ENCODE data around the gene TMEM39B. TPM values are rescaled to one million over a fixed set of nuclear protein-coding genes. Genes with fewer than 3 reads are reported as not detected.
"Not testable (repeated sequence)": the region's sequence is repeated elsewhere in the genome, so short reads cannot be mapped to it uniquely, and the experiment has no call there.

TMEM39B gene
- total RNA-seq, 1 donor from 2014 or later, result 0.96 TPM

DNA sequence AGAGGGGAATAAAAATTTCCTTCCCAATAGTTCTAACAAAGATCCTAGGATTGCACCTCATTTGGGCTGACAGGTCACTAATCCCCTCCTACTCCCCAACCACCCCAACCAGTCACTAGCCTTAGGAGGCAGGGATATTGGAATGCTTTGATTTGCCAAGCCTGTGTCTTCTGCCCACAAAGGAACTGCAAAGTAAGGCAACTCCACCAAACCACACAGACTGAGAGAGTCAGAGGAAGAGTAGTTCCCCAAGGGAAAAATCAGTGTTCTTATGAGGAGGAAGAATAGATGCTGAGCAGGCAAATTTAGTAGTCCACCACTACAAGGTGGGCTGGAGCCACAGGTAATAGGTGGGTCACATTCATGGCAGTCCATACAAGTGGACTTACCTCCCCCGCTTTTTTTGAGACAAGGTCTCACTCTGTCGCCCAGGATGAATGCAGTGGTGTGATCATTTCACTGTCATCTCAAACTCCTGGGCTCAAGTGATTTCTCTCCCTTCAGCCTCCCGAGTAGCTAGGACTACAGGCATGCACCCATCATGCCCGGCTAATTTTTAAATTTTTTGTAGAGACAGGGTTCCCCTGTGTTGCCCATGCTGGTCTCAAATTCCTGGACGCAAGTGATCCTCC lies 3.7 kb upstream of the TMEM39B start:
- no peak for DNase-seq (ENCODE audit: low spot score)

DNA sequence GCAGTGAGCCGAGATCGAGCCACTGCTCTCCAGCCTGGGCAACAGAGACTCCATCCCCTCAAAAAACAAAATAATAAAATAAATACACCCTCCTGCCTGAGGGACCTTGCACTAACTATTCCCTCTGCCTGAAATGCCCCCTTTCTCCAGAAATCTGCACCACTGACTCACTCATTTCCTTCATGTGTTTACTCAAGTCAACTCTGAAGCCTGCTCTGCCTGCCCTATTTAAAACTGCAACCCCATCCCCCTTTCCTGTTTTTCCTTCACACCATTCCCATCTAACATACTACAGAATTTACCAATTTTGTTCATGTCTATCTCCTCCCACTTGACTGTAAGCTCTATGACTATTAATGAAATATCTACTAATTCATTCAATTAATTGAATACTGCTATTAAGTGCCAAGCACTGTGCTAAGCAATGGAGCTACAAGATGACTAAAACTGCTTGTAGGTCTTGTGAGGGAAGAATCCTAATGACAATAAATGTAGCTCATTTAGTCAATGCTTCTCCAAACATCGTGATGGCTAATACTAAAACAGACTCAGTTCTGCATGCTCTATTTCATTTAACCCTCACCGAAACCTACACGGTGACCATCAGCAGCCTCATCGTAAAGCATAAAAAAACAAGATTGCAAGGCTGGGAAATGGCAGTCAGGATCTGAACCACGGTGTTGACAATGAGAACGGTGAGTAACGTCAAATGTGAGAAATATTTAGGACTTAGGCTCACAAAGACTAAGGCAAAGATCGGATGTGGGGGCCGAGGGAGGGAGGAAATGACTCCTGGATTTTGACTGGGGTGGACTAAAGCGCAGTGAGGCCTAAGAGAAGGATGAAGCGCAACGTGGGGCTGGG lies 749 bp upstream of the TMEM39B start:
- peak; percentile 21 for DNase-seq (ENCODE audit: low spot score)

DNA sequence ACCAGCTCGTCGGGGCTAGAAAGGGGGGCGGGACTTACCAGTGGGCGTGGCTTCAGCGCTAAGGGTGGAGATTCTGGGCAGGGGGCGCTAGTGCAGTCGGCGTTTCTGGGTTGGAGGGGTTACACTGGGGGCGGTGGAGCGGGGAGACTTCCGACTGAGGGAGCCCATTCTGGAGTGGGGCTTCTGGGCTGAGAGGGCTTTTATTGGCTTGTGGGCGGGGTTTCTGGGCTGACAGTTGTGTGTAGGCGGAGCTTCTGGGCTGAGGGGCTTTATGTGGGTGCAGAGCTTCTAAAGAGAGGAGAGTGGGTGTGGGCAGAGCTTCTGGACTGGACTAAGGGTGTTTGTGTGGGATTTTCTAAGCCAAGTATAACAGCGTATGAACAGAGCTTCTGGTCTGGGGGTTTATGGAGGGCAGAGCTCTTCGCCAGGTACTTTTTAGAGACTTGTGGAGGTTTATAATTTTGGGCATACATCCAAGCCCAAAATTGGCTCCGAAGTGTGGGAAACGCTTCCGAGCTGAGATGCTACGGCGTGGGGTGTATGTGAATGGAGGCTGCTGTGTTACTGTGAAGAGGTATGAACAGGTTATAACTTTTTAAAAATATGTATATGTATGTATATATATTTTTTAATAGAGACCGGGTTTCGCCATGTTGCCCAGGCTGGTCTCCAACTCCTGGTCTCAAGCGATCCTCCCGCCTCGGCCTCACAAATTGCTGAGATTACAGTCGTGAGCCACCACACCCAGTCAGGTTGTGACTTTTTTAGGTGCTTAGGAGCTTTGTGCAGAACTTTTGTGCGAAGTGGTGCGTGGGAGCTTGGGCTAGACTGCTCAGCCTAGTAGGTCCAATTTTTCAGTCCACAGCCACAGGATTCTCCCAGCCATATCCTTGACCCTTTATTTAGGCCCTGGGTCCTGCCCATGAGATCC lies 825 bp downstream of the TMEM39B start:
- no peak for DNase-seq (ENCODE audit: low spot score)

DNA sequence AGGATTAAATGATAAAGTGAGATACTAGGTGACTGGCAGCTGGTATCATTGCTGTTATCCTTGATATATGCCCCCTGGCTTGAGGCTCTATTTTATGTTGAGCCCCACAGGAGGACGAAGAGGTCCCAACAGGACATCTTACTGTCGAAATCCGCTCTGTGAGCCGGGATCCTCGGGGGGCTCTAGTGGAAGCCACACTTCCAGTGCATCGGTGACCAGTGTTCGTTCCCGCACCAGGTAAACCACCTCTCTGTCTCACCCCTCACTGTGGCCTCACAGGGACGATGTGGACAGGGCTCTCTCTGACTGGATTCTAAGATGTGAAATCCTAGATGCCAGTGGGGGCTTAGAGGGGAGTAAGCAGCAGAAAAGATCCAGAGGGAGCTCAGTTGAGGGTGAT lies 2.1 kb downstream of the TMEM39B start:
- no peak for DNase-seq (ENCODE audit: low spot score)

DNA sequence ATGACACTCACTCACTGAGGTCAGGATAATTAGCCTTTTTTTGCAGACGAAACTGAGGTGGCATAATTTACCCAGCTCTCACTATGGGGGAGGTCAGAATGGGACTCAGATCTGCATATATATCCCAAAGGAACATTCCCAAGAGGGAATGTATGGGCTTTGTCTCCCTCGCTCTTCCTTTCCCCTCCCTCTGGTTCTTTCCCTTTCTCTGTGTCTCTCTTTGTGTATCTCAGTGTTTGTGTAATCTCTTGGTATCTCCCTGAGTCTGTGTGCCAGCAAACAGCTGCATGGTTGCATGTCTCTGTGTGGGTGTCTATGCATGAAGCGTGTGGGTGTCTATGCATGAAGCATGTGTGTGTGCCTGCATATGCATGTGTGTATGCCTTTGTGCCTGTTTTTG lies 4.7 kb downstream of the TMEM39B start:
- DNase-seq (ENCODE audit: low spot score), result no peak

DNA sequence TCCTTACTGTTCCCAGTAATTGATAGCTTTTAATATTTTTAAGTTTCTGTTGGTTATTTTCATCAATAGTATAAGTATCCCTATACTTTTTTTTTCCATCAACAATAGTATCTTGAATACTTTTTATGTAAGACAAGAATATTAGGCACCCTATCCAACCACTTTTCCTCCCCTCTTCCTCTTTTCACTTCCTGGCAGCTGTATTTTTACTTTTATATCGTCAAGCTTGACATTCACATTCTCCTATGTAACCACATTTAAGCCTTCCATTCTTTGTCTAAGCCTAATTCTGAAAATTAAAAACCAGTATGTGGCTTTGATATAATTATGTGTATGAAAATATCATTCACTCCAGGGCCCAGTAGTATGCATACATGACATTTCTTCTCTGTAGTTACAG lies 9.3 kb downstream of the TMEM39B start:
- no peak for DNase-seq (ENCODE audit: low spot score)

DNA sequence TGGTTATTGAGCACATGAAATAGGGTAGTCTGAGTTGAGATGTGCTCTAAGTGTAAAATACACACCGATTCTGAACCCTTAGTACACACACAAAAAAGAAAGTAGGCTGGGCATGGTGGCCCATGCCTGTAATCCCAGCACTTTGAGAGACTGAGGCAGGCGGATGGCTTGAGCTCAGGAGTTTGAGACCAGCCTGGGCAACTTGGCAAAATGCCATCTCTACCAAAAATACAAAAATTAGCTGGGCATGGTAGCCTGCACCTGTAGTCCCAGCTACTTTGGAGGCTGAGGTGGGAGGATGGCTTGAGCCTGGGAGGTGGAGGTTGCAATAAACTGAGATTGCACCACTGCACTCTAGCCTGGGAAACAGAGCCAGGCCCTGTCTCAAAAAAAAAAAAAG lies 13.6 kb downstream of the TMEM39B start:
- DNase-seq (ENCODE audit: low spot score), result not testable (repeated sequence)

DNA sequence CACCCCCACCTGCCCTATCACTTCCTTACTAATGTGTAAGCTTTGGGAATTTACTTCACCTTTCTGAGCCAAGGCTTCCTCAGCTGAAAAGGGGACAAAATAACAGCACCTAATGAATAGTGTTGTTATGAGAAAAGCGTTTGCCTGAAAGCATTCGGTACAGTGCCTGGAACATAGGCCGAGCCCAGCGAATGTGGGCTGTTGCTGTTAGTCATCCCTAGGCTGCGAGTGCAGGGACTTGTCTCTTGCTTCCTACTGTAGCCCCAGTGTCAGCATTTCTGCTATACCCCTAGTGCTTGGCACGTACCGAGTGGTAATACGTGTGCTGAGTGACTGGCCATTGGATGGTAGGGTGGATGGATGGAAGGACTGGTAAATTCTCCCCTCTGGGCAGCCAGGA lies 18.4 kb downstream of the TMEM39B start:
- DNase-seq (ENCODE audit: low spot score), result no peak

DNA sequence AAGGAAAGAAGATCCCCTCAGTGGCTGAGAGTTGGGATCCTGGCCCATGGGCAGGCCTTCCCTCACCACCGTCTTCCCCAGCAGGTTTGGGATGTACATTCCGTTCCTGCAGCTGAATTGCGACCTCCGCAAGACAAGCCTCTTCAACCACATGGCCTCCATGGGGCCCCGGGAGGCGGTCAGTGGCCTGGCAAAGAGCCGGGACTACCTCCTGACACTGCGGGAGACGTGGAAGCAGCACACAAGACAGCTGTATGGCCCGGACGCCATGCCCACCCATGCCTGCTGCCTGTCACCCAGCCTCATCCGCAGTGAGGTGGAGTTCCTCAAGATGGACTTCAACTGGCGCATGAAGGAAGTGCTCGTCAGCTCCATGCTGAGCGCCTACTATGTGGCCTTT lies 18.9 kb downstream of the TMEM39B start:
- DNase-seq (ENCODE audit: low spot score), result no peak

DNA sequence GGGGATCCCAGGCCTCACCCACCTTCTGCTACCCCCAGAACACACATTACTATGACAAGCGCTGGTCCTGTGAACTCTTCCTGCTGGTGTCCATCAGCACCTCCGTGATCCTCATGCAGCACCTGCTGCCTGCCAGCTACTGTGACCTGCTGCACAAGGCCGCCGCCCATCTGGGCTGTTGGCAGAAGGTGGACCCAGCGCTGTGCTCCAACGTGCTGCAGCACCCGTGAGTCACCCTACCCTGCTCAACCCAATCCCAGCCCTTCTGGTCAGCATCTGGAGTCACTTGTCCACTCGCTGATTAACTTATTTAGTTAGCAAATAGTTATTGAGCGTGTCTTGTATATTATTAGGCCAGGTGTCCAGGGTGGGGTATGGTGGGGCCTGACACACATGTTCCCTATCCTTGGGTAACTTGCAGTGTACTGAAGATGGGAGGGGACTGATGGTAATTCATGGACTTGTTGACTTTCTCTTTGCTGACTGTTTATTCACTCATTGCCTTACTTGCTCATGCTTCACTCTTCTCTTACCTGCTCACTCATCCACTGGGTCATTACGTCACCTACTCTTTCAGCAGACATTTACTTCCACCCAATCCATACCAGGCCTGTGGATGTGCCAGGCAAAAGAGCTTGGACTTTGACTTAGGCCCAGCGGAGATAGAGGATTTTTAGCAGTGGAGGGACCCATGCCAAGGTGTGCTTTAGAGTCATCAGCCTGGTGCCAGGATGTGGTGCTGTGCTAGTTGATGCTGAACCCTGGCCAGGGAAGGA lies 22.2 kb downstream of the TMEM39B start:
- no peak for DNase-seq (ENCODE audit: low spot score)

DNA sequence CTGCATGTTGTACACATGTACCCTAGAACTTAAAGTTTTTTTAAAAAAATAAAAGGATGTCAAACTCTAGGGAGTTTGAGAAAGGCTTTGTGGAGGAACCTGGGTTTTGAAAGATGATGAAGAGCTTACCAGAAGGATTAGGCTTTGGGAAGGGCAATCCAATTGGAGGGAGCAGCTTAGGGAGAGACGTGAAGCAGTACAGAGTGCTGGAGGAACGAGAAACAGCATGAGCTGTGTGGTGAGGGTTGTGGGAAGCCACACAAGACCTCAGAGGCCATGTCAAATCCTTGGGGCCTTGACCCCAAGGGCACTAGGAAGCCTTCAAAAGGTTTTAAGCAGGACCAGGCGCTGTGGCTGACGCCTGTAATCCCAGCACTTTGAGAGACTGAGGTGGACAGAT lies 26.7 kb downstream of the TMEM39B start:
- DNase-seq (ENCODE audit: low spot score), result no peak

DNA sequence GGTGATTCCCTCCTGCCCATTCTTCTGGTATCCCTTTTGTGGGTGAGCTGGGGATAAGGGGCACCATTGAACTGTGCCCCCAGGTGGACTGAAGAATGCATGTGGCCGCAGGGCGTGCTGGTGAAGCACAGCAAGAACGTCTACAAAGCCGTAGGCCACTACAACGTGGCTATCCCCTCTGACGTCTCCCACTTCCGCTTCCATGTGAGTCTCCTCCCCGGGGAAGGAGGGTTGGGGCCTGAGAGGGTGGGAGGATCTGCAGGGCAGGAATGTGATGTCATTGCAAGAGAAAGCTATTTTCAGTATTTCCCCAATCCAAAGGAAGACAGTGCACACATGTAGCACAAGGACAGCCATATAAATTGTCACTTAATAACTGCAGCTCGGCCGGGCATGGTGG lies 27.6 kb downstream of the TMEM39B start:
- DNase-seq (ENCODE audit: low spot score), result peak; percentile 38

DNA sequence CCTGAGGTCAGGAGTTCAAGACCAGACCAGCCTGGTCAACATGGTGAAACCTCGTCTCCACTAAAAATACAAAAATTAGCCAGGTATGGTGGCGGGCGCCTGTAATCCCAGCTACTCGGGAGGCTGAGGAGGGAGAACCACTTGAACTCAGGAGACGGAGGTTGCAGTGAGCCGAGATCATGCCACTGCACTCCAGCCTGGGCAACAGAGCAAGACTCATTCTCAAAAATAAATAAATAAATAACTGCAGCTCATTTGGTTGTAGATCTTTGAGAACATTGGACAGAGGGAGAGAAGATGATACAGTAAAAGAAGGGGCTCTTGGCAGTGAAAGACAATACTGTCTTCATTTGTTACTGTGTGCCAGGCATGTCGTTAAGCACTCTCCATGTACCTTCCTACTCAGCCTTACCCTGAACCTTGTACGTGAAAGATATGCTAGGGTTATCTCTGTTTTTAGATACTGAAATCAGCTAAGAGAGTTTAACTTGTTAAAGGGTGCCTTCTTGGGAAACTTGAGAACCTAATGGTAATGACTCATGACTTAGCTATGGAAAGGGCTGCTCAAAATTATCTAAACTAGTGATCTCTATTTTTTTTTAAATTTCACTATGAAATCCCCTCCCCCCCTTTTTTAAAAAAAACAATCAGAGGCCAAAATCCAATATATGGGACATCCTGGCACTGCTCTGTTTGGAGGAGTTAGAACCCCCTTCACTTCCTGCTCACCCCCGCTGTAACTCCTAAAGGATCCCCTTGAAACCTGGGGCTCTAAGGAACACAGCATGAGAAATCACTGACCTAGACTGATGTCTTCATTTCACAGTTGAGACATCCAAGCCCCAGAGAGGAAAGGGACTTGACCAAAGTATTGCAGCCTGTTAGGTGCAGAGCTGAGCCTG lies 28.3 kb downstream of the TMEM39B start:
- DNase-seq (ENCODE audit: low spot score), result no peak

DNA sequence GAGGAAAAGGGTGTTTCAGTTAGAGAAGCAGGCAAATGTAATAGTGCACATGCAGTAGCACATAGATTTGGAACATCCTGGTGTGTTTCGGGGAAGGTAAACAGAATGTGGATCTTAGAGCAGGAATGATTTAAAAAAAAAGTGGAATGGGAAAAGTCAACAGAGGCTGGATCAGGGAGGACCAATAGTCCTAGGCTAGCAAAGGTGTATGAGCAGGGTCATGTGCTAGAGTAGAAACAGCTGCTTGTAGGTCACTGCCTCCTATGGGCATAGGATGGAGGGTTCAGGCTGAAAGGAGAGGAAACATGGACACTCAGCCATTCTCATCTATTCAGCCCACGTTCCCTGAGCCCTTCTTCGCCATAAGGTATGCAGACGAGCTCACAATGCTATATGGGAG lies 31.4 kb downstream of the TMEM39B start:
- no peak for DNase-seq (ENCODE audit: low spot score)

DNA sequence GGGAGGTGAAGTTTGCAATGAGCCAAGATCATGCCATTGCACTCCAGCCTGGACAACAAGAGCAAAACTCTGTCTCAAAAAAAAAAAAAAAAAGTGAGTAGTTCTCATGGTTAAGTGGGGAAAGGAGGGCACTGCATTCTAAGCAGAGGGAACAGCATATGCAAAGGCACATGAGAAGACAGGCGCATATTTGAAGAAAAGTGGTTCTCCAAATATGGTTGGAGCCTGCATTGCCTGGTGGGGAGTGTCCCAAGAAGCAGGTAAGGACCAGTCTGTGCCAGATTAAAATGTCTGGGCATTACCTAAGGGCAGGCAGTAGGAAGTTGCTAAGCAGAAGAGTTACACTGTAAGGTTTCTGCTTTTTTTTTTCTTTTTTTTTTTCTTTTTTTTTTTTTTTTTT lies 32.6 kb downstream of the TMEM39B start:
- DNase-seq (ENCODE audit: low spot score), result no peak

DNA sequence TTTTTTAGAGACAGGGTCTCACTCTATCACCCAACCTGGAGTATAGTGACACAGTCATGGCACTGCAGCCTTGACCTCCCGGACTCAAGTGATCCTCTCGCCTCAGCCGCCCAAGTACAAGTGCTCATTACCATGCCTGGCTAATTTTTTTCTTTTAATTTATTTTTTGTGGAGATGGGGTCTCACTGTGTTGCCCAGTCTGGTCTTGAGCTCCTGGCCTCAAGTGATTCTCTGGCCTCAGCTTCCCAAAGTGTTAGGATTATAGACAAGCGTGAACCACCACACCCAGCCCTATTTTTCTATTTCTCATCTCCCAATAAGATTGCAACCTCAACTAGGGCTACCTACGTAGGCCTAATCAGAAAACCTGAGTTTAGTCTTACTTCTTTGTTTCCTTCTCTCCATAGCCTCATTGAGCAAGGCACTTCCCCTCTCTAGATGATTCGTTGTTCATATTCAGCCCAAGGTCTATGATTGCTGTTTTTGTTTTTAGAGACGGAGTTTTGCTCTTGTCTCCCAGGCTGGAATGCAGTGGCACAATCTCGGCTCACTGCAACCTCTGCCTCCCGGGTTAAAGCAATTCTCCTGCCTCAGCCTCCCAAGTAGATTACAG lies 34.0 kb downstream of the TMEM39B start:
- no peak for DNase-seq (ENCODE audit: low spot score)

DNA sequence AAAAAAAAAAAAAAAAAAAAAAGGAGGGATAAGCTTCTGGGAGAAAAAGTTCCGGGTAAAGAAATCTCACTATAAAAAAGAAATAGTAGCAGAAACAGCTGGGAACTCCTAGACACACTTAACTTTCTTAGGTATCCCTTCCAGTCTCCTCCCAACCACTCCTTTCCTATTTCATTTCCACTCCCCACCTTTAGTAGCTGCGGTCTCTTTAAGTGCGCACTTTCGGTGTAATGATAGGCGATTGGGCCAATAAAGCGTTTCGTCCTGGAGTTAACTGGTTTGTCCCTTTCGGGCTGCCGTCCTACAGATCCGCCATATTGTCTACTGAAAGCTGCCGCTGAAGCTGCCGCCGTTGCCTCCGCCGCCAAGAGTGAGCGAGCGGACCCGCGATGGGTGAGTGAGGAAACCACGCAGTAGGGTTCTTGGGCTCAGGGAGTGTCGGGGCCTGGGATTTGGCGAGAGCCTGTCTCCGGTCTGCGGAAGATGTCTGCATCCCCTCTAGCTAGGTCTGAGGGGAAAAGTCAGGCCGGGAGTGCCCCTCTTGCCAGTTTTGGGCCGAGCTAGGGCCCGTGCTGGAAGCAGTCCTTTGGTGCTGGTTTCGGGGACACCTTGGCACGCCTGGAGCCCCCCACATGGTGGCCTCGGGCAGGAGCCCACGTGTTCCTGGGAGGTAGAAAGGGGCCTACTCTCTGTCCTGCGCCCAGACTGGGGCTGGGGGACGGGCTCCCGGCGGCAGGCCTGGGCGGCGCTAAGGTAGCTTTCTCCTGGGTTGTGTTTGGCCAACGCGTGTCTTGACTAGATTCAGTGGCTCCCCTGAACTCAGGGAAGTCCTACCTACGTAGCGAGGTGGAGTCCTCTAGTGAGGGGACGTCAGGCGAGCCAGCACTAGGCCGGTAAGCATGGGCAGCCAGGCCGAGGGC lies 35.3 kb downstream of the TMEM39B start, which contains the start of gene KPNA6:
TSS of gene KPNA6 (plus strand) at position 315 of the 920 bp plus-strand sequence. CDS start at position 390, 75 bp downstream.
- peak; percentile 97 for DNase-seq (ENCODE audit: low spot score)

DNA sequence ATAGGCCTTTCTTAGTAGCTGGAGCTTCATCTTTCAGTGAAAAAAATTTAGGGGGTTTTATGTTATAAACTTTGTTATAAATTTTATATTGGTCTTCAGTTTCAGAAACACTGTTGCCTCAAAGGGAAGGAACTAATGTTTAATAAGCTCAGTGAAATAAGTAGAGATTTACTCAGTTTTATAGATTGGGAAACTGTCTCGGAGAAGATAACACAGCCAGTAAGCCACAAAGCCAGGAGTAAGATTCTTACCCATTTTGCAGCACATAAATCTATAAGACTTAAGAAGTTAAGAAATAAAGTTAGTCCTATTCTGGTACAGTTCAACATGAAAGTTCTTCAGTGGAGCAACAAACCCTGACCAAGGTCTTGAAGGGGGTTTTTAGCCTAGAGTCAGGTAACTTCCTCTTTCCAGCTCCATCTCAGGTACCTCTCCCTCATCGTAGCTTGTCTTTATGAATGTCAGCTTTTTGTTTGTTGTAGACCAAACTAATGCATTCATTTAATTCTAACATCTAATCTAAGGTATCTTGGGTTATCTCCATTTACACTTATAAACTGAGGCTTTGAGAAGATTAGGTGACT lies 38.4 kb downstream of the TMEM39B start:
- DNase-seq (ENCODE audit: low spot score), result peak; percentile 68

Data from umbilical cord (tissue), 2 donors.